IPS-NIHi11 (cell line): Measurements from ENCODE around the gene CCDC92.
A peak's percentile ranks its signal among the peaks of the same experiment; 100 is the strongest.
"Not testable (repeated sequence)": the region's sequence is repeated elsewhere in the genome, so short reads cannot be mapped to it uniquely, and the experiment has no call there.

Experiments
- DNase-seq: peaks from one replicate; pipeline ENCODE4 v3.0.0; 2012; ENCODE audit warnings: mixed read lengths, low spot score

CCDC92 gene

DNA sequence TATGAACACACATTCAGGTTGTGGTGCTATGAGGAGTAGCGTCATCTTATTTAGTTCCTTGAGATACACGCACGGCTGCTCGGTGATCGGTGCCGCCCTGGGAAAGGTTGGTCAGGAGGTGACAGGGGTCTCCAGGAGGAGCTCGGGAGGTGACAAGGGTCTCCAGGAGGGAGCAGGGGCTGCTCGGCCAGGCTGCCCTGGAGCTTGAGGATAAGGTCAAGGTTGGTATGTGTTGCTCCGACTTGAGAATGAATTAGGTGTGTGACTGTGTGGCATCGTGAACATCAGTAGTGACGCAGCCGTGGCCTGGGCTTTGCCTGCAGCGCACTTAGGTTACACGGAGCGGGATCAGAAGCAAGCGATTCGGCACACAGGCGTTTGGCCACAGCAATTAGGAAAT, 36.2 kb downstream of the CCDC92 start:
- no peak for DNase-seq

DNA sequence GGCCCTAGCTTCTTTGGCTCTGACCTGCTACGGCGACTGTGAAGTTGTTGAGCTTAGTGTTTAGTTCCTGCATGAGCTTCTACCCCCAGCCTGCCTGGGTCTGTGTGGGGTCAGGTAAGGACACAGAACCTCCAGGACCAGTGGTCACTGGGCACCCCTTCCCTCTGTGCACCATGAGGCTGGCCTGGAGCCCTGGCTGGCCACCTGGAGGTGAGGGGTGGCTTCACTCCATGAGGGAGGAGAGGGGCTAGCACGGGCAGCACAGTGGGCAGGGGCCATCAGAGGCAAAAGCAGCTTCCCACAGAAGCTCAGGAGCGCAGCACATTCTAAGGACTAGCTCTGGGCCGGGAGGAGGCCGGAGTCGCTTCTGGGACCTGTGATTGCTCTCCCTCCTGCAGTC, 36.7 kb downstream of the CCDC92 start:
- no peak for DNase-seq

DNA sequence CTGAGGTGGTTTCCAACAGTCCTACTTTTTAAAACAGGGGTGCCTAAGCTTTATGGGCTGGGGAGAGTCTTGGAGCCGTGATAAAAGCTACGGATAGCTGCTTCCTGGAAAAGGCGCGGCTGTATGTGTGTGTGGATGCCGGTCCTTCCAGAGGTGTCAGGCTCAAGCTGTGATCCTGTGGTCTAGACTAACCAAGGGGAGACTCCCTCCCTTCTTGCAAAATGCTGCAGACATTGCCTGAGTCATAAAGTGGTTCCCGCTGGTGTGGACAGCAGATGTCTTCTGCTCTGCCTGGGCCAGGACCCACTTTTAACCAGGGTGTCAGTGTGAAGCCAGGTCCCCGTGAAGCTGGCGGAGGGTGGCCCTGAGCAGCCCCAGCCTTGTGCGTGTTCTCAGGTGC, 37.8 kb downstream of the CCDC92 start:
- no peak for DNase-seq

DNA sequence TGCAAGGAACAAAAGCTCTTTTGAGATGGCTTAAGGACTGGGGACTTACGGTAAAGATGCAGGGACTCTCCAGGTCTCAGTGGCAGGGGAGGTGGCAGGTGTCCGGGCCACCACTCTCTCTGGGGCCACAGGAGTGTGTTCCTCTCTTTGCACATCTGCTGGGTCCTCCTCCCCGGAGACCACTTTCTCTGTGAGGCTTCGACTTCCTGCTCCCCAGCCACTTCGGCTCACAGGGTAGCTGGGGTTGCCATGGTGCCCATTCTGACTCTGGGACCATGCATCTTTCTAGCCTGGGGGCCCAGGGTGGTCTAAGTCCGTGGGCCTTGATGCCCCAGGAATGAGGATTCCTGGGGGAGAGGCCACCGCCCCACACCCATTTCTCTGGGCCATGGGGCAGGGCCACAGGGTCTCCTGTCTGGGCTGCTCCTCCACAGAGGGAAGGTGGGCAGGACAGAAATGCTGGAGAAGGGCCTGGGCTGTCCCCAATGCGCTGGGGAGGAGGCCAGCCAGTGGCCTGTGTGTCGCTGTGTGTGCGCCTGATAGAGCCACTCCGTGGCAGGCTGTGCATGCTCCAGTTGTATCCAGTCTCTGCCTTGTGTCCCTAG, 38.5 kb downstream of the CCDC92 start:
- no peak for DNase-seq

DNA sequence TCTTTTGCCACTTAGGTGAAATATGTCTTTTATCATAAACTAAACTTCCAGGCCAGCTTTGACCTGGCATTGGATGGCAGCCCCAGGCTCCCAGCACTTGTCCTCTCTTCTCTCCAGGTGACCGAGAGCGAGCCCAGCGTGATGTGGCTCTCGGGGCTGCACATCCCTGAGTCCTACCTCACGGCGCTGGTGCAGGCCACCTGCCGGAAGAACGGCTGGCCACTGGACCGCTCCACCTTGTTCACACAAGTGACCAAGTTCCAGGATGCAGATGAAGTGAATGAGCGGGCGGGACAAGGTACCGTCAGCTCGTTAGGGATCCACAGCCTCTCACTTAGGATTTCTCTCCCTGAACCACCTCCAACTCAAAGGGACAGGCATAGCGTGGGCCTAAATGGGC, 39.4 kb downstream of the CCDC92 start:
- DNase-seq = no peak

DNA sequence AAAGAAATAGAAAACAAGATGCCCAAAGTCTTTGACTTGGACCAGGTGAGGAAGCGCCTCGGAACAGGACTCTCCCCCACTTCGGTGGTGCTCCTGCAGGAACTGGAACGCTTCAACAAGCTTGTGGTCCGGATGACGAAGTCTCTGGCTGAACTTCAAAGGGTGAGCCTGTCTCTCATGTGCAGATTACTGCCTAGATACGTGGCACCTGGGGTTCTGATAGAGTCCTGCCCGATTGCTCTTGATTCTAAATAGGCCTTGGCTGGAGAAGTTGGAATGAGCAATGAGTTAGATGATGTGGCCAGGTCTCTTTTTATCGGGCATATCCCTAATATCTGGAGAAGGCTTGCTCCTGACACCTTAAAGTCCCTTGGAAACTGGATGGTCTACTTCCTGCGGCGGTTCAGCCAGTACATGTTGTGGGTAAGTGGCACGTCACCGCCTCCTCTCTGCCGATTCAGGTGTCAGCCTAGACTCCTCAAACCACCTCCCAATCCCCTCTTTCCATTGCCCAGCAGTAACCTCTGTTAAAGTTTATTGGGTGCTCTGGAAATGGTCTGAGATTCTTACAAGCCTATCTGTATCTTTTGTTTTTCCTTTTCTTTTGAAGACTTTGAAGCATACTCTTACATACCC, 40.8 kb downstream of the CCDC92 start:
- no peak for DNase-seq

DNA sequence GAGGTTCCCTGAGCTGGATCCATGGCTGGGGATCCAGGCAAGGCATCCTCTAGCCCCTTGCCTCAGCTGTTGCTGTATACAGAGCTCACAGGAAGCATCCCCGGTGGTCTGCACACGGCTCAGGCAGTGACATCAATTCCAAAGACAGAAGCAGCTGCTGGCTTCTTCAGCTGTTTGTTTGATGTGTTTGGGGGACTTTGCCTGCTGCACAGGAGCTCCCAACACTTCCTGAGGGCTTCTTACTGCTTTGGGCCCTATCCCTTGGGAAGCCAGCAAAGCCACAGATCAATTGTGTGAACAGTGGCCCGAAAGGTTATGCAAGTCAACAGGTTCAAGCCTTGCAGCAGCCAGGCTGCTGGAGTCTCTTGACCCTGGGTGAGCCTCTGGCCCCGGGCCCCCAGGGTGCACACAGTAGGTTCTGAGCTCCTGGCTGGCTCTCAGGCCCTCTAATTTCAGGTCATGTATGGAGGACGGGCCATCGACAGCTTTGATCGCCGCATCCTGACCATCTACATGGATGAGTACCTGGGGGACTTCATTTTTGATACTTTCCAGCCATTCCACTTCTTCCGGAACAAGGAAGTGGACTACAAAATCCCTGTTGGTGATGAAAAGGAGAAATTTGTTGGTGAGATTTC, 42.6 kb downstream of the CCDC92 start:
- DNase-seq = no peak

DNA sequence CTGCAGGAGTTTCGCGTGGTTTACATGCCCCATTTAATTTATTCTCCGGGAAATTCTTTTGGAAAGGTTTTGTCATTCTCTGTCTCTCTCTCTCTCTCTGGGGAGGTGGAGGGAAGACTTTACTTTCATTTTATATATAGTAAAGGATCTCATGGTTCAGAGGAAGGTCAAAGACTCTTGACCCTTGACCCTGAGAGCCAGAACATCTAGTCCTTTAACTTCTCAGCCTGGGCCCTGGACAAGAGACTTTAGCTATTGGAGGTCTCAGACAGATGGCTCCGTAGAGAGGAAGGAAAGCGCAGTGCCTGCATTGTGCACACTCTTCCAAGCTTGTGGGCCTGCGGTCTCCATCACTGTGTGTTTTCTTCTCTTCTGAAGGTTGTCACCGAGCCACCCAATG, 43.7 kb downstream of the CCDC92 start:
- no peak for DNase-seq

DNA sequence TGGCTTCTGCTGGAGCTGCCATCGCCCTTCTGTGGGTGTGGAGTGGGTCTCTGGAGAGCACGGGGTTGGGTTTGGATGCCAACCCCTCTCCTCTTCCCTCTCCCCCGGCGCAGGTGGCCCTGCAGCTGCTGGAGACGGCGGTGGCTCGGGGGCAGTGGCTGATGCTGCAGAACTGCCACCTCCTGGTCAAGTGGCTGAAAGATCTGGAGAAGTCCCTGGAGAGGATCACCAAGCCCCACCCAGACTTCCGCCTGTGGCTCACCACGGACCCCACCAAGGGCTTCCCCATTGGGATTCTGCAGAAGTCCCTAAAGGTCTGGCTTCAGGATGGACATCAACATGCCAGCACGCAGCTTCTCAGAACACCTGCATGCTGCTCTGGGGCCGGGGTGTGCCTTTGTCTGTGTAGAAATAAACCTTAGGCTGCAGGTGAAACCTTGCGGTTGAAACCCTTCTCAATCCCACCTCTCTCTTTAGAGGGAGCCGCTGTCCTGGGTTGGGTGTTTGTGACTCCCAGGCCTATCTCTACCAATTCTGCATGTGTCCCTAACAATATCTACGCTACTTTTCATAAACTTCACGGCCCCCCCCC, 44.3 kb downstream of the CCDC92 start:
- DNase-seq = no peak

DNA sequence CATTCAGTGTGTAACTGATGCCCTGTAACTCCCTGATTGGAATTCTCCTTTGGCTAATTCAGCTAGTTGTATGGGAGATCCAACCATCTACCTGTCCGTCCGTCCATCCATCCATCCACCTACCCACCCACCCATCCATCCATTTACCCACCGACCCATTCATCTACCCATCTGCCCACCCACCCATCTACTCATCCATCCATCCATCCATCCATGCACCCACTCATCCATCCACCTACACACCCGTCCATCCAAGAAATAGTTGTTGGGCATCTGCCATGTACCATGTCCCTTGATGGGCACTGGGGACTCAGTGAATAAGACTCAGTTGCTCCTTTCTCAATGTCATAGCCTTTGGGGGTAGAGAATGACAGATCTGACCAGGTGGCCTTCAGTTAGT, 48.1 kb downstream of the CCDC92 start:
- no peak for DNase-seq

DNA sequence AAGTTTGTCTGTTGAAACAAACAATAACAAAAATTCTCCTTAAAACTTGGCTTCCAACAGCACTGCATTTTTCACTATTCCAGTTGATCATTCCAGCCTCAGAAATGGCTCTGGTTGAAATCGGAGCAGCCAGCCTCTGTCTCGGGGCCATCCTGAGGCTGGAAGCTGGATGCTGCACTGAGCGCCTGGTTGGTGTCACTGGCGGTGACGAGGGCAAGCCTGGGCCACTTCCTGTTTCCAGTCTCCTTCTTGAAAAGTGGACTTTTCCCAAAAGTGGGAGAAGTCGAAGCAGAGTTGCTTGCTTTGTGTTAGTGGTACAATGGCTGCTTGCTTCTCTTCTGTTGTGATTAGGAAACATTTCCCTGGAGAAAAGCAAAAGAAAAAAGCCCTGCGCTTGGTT, 48.7 kb downstream of the CCDC92 start:
- no peak for DNase-seq

DNA sequence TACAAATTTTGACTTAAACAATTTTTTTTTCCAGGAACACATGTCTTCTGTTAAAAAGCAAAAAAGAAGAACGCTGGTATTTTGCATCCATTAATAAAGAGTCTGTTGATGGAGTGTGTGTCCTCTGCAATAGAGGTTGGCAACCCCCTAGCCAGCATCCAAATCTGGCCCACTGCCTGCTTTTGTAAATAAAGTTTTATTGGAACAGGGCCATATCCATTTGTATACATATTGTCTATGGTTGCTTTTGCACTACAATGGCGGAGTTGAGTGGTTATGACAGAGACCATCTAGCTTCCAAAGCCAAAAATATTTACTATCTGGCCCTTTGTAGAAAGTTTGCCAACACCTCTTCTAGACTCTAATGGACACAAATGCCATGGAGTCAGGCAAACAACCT, 49.6 kb downstream of the CCDC92 start:
- DNase-seq = no peak

DNA sequence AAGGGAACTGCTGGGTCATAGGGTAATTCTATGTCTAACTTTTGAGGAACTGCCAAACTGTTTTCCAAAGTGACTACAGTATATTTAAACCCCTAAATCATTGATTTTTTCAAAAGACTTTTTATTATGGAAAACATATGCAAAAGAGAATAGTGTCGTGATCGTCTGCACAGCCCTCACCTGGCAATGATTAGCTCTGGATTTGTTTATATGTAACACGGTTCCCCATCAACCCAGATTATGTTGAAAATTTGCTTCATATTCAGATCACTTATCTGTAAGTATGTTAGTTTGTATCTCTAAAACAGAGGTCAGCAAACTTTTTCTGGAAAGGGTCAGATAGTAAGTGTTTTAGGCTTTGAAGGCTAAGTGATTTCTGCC, 52.7 kb downstream of the CCDC92 start:
- DNase-seq = no peak

DNA sequence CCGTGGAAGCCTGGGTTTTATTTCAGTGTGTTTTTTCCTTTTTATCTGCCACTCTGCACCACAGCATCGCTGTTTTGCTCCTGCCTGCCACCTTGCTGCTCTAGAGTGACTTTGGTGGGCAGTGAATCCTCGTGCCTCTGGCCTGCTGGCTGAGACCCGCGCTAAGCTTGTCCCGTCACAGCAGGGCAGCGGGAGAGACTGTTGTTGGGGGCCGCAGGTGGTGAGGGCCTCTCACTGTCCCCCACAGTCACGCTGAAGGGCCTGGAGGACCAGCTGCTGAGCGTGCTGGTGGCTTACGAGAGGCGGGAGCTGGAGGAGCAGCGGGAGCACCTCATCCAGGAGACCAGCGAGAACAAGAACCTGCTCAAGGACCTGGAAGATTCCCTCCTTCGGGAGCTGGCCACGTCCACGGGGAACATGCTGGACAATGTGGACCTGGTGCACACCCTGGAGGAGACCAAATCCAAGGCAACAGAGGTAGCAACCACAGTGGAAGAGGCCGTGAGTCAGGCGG, 55.2 kb downstream of the CCDC92 start:
- no peak for DNase-seq

DNA sequence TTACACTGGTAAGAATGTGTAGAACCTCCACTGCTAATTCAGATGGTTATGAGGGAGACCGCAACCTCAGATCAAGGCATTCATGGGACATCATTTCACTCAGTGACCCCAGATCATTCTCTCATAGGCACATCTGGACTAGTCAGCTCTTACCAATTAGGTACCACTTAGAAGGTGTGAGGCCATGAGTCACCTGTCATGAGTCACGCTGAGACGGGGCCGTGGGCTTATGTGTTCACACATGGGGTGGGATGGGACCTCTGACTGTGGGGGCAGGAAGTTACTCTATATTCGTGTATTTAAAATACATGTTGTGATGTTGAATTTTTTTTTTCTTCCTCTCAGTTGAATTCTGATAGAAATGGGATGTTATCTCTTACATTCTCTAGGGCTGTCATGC, 55.9 kb downstream of the CCDC92 start:
- no peak for DNase-seq

DNA sequence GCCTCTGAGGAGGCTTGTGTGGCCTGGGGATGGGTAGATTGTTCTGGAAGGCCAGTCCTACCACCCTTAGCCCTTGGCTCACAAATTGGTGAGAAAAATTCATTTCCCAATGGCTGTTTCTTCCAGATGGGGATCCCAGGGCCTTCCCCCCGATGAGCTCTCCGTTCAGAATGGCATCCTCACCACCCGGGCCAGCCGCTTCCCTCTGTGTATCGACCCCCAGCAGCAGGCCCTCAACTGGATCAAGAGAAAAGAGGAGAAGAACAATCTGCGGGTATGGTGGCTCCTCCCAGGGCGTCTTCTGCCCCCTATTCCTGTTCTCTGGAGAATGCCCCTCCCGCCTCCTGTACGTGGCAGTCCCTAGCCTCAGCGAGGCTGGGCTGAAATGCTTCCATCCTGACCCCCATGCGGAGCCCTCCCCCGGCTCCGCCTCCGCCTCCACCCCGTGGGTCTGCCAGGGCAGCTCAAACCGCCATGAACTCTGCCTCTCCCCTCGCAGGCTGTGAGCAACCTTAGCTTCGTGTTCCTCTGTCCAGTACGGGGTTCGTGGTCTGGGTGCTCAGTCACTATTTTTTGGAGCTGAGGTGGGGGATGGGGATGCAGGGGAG, 57.8 kb downstream of the CCDC92 start:
- peak; percentile 55 for DNase-seq

DNA sequence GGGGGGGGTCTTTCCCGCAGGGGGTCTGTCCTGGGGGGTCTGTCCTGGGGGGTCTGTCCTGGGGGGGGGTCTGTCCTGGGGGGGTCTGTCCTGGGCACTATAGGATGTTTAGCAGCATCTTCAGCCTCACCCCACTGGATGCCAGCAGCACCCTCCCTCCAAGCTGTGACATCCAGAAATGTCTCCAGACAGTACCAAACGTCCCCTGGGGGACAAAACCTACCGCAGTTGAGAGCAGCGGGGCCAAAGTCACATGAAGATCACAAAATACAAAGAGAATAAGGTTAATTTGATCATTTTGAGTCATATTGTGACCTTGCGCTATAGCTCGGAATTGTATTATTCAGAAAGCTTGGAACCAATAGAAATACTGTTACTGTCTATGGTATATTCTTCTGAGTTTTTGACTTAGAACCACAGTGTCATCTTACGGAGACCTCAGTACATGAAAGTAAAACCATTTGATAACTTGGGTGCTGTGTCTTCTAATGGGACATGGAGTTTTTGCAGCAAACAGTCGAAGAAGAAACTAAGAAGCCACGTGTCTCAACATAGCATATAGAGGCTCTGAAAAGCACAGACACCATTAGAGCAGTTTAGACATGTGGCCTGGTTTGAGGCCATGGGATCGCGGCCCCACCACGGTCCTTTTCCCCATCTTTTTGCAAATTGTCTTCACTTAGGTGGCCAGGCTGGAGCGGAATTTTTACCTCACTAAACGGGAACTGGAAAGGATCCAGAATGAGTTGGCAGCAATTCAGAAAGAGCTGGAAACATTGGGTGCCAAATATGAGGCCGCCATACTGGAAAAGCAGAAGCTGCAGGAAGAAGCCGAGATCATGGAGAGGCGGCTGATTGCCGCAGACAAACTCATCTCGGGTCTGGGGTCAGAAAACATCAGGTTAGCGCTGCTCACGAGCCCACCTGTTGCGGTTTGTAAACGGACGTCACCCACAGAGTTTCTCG, 59.9 kb downstream of the CCDC92 start:
- DNase-seq = no peak

DNA sequence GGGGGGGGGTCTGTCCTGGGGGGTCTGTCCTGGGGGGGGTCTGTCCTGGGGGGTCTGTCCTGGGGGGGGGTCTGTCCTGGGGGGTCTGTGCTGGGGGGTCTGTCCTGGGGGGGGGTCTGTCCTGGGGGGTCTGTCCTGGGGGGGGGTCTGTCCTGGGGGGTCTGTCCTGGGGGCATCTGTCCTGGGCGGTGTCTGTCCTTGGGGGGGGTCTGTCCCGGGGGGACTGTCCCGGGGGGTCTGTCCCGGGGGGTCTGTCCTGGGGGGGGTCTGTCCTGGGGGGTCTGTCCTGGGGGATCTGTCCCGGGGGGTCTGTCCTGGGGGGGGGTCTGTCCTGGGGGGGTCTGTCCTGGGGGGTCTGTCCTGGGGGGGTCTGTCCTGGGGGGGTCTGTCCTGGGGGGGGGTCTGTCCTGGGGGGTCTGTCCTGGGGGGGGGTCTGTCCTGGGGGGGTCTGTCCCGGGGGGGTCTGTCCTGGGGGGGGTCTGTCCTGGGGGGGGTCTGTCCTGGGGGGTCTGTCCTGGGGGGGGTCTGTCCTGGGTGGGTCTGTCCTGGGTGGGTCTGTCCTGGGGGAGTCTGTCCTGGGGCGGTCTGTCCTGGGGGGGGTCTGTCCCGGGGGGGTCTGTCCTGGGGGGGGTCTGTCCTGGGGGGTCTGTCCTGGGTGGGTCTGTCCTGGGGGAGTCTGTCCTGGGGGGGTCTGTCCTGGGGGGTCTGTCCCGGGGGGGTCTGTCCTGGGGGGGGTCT, 60.8 kb downstream of the CCDC92 start:
- DNase-seq = not testable (repeated sequence)

DNA sequence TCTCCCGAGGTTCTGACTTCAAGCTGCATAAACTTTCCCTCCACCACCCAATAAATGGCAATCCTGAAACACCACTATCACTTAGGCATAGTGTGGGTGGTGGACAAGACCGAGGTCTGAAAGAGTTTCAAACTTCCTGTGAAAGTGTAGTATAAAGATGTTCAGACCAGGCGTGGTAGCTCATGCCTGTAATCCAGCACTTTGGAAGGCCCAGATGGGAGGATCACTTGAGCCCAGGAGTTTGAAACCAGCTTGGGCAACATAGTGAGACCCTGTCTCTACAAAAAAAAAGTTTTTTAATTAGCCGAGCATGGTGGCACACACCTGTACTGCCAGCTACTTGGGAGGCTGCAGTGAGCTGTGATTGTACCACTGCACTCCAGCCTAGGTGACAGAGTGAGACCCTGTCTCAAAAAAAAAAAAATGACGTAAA, 61.9 kb downstream of the CCDC92 start:
- no peak for DNase-seq

DNA sequence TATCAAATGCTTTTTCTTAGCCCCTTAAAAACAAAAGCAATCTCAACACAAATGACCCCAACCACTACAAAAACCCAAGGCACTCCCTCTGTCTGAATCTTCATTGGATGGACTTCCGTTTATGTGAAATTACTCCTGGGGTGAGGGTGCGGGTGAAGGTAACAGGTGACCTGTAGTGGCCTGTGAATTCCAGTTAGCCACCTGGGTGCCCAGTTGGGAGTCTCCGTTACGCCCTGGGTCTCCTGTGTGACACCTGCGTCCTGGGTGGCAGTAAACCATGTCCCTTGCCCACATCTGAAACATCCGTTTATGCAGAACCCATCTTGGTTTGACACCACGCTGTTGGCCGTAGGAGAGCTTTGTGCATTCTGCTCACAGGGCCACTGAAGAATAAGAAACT, 62.6 kb downstream of the CCDC92 start:
- no peak for DNase-seq
